GM19468 (cell line): Measurements from ENCODE around the gene HPN.
A peak's percentile ranks its signal among the peaks of the same experiment; 100 is the strongest.

Experiments used
- ATAC-seq: cut with Tn5 transposase; IDR thresholded peaks from one replicate; pipeline ENCODE4 v1.9.1; 2021; ENCODE audit warnings: mild to moderate bottlenecking, moderate library complexity, moderate number of reproducible peaks; ENCODE audit not compliant: unreplicated experiment; ENCODE audit errors: extremely low read depth

Gene HPN

GRCh38 chr19:35058370-35058769, 16.8 kb downstream of the HPN start:
- no peak for ATAC-seq

- no peak for ATAC-seq
Observed at GRCh38 chr19:35059006-35059798, 17.7 kb downstream of the HPN start.

GRCh38 chr19:35059799-35060091, 18.2 kb downstream of the HPN start:
- no peak for ATAC-seq

- no peak for ATAC-seq
Observed at GRCh38 chr19:35060160-35060855, 18.8 kb downstream of the HPN start.

- ATAC-seq: no peak
Observed at GRCh38 chr19:35061583-35062373, 20.3 kb downstream of the HPN start.

GRCh38 chr19:35062942-35063341, 21.4 kb downstream of the HPN start:
- no peak for ATAC-seq

- ATAC-seq: no peak
Observed at GRCh38 chr19:35063940-35064818, 22.7 kb downstream of the HPN start.

- ATAC-seq: no peak
Observed at GRCh38 chr19:35065574-35065973, 24.1 kb downstream of the HPN start.

- no peak for ATAC-seq
Observed at GRCh38 chr19:35066121-35066520, 24.6 kb downstream of the HPN start.

GRCh38 chr19:35066691-35067563, 25.4 kb downstream of the HPN start:
- ATAC-seq: peak; percentile 58

GRCh38 chr19:35068941-35069634, 27.6 kb downstream of the HPN start:
- ATAC-seq: no peak

GRCh38 chr19:35069696-35070095, 28.2 kb downstream of the HPN start:
- ATAC-seq: no peak

GRCh38 chr19:35070471-35070870, 28.9 kb downstream of the HPN start:
- no peak for ATAC-seq

GRCh38 chr19:35073516-35073915, 32.0 kb downstream of the HPN start:
- ATAC-seq: no peak

GRCh38 chr19:35073941-35074340, 32.4 kb downstream of the HPN start:
- no peak for ATAC-seq

- no peak for ATAC-seq
Observed at GRCh38 chr19:35074426-35075201, 33.1 kb downstream of the HPN start.

- ATAC-seq: no peak
Observed at GRCh38 chr19:35075202-35076025, 33.9 kb downstream of the HPN start.
